ENCODE results near the gene CABP7. TPM values are rescaled to one million over a fixed set of nuclear protein-coding genes. Genes with fewer than 3 reads are reported as not detected.

Gene CABP7
- total RNA-seq, 1 donor from 2014 or later, result not detected

- no peaks in the 10 kb centered on the region for H3K4me1 ChIP-seq
- TF ChIP-seq CTCF (IDR thresholded peaks at IDR 0.05) (no peak), POLR2AphosphoS5 (IDR thresholded peaks at IDR 0.05; ENCODE audit: insufficient read depth in 1 of 2, low read depth in 1 of 2) (no peak), POLR2A (IDR thresholded peaks at IDR 0.05) (no peak)
- H3K36me3 ChIP-seq, result no peaks in the 10 kb centered on the region
- DNase-seq (ENCODE audit: extremely low spot score in 2 of 2), result no peak
- intact Hi-C loops (cut with DNase I), result loop anchor here (10.0 kb wide), 2 partner anchors 282 to 362 kb away; partner anchors contain the start of gene HORMAD2
- H3K27me3 ChIP-seq, result no peaks in the 10 kb centered on the region
- no peak overlapping the region for H3K27ac ChIP-seq
- no peaks in the 10 kb centered on the region for H3K9me3 ChIP-seq
- H3K4me3 ChIP-seq, result no peak overlapping the region
Measured at GRCh38 chr22:29722587-29722986, 2.8 kb downstream of the CABP7 start.

- Histone ChIP-seq H3K4me1 (no peaks in the 10 kb centered on the region), H3K27ac (no peak overlapping the region), H3K36me3 (no peaks in the 10 kb centered on the region), H3K4me3 (no peak overlapping the region), H3K9me3 (no peaks in the 10 kb centered on the region), H3K27me3 (no peaks in the 10 kb centered on the region)
- no peak for DNase-seq (ENCODE audit: extremely low spot score in 2 of 2)
- intact Hi-C loops (cut with DNase I), result loop anchor here (10.0 kb wide), 2 partner anchors 281 to 361 kb away; partner anchors contain the start of gene HORMAD2
- TF ChIP-seq CTCF (IDR thresholded peaks at IDR 0.05) (no peak), POLR2AphosphoS5 (IDR thresholded peaks at IDR 0.05; ENCODE audit: insufficient read depth in 1 of 2, low read depth in 1 of 2) (no peak), POLR2A (IDR thresholded peaks at IDR 0.05) (no peak)
Measured at GRCh38 chr22:29723766-29724165, 4.0 kb downstream of the CABP7 start.

- no peak for TF ChIP-seq POLR2AphosphoS5 (IDR thresholded peaks at IDR 0.05; ENCODE audit: insufficient read depth in 1 of 2, low read depth in 1 of 2)
- TF ChIP-seq POLR2A (IDR thresholded peaks at IDR 0.05), result no peak
- no peak for TF ChIP-seq CTCF (IDR thresholded peaks at IDR 0.05)
- intact Hi-C loops (cut with DNase I), result loop anchor here (10.0 kb wide), 2 partner anchors 280 to 360 kb away; partner anchors contain the start of gene HORMAD2
- H3K27me3 ChIP-seq, result no peaks in the 10 kb centered on the region
- H3K36me3 ChIP-seq, result no peaks in the 10 kb centered on the region
- H3K4me1 ChIP-seq, result no peaks in the 10 kb centered on the region
- no peak overlapping the region for H3K27ac ChIP-seq
- DNase-seq (ENCODE audit: extremely low spot score in 2 of 2), result no peak
- no peak overlapping the region for H3K4me3 ChIP-seq
- no peaks in the 10 kb centered on the region for H3K9me3 ChIP-seq
Measured at GRCh38 chr22:29724843-29725242, 5.0 kb downstream of the CABP7 start.

GRCh38 chr22:29726106-29726505, 6.3 kb downstream of the CABP7 start:
- Histone ChIP-seq H3K36me3 (peaks cover 0 to 6% of the 10 kb centered on the region in 2 donors), H3K9me3 (no peaks in the 10 kb centered on the region), H3K4me1 (no peaks in the 10 kb centered on the region), H3K27ac (no peak overlapping the region), H3K4me3 (no peak overlapping the region), H3K27me3 (no peaks in the 10 kb centered on the region)
- intact Hi-C loops (cut with DNase I), result loop anchor here (10.0 kb wide), 2 partner anchors 279 to 359 kb away; partner anchors contain the start of gene HORMAD2
- DNase-seq (ENCODE audit: extremely low spot score in 2 of 2), result no peak
- TF ChIP-seq POLR2AphosphoS5 (IDR thresholded peaks at IDR 0.05; ENCODE audit: insufficient read depth in 1 of 2, low read depth in 1 of 2) (no peak), POLR2A (IDR thresholded peaks at IDR 0.05) (no peak), CTCF (IDR thresholded peaks at IDR 0.05) (no peak)

GRCh38 chr22:29726512-29727130, 6.8 kb downstream of the CABP7 start:
- DNase-seq (ENCODE audit: extremely low spot score in 2 of 2), result no peak
- Histone ChIP-seq H3K9me3 (no peaks in the 10 kb centered on the region), H3K36me3 (peaks cover 0 to 9% of the 10 kb centered on the region in 2 donors), H3K4me1 (no peaks in the 10 kb centered on the region), H3K27ac (no peak overlapping the region), H3K4me3 (no peak overlapping the region), H3K27me3 (no peaks in the 10 kb centered on the region)
- intact Hi-C loops (cut with DNase I), result loop anchor here (10.0 kb wide), 2 partner anchors 278 to 358 kb away; partner anchors contain the start of gene HORMAD2
- TF ChIP-seq CTCF (IDR thresholded peaks at IDR 0.05) (no peak), POLR2AphosphoS5 (IDR thresholded peaks at IDR 0.05; ENCODE audit: insufficient read depth in 1 of 2, low read depth in 1 of 2) (no peak), POLR2A (IDR thresholded peaks at IDR 0.05) (no peak)

Data from vagina (tissue), 2 donors.